ENCODE results near the gene MAPK1IP1L. TPM values are rescaled to one million over a fixed set of nuclear protein-coding genes. Genes with fewer than 3 reads are reported as not detected.
"Not testable (repeated sequence)": the region's sequence is repeated elsewhere in the genome, so short reads cannot be mapped to it uniquely, and the experiment has no call there.

MAPK1IP1L gene
- total RNA-seq, 1 donor from 2014 or later, result 91.1 TPM

DNA sequence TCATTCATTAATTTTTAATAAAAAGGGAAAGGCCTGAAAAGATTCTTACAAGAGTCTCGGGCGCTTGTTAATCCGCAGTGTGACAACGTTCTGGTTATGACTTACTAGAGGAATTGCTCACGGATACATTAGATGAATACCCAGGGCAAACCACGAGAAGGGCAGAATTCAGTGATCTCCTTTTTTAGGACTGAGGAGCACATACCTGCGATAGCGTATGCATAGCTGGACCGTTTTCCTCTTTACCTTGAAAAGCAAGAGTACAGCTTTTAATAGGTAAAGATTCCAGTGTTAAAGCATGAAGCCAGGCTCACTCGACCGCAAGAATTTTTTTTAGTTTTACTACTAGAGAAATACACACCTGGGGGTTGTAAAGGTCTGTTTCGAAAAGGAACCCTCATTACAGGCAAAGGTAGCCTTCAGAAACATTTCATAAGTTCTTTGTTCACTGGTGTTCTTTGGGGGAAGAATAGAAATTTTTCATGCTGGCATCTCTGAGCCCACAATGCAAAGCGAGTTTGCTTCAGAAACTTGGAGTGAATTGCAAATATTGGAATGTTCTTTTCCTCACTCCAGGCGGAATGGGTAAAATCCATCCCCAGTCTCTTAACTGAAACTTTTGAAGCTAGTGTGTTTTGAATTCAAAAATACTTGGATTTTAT lies 953 bp downstream of the MAPK1IP1L start:
- intact Hi-C loops (cut with DNase I), result no loop called here
- ATAC-seq (no peak), DNase-seq (ENCODE audit: low spot score) (no peak)

- intact Hi-C loops (cut with DNase I), result no loop called here
- DNase-seq (ENCODE audit: low spot score) (no peak), ATAC-seq (no peak)
Observed at GRCh38 chr14:55053018-55053417, 1.6 kb downstream of the MAPK1IP1L start.

GRCh38 chr14:55053500-55053899 lies 2.1 kb downstream of the MAPK1IP1L start:
- intact Hi-C loops (cut with DNase I), result no loop called here
- DNase-seq (ENCODE audit: low spot score), result no peak
- no peak for ATAC-seq

GRCh38 chr14:55054098-55054497 lies 2.7 kb downstream of the MAPK1IP1L start:
- intact Hi-C loops (cut with DNase I), result no loop called here
- ATAC-seq (no peak), DNase-seq (ENCODE audit: low spot score) (no peak)

- ATAC-seq (no peak), DNase-seq (ENCODE audit: low spot score) (no peak)
- intact Hi-C loops (cut with DNase I), result no loop called here
Observed at GRCh38 chr14:55057919-55058318, 6.5 kb downstream of the MAPK1IP1L start.

- intact Hi-C loops (cut with DNase I), result no loop called here
- no peak for ATAC-seq
- DNase-seq (ENCODE audit: low spot score), result no peak
Observed at GRCh38 chr14:55059333-55059732, 7.9 kb downstream of the MAPK1IP1L start.

DNA sequence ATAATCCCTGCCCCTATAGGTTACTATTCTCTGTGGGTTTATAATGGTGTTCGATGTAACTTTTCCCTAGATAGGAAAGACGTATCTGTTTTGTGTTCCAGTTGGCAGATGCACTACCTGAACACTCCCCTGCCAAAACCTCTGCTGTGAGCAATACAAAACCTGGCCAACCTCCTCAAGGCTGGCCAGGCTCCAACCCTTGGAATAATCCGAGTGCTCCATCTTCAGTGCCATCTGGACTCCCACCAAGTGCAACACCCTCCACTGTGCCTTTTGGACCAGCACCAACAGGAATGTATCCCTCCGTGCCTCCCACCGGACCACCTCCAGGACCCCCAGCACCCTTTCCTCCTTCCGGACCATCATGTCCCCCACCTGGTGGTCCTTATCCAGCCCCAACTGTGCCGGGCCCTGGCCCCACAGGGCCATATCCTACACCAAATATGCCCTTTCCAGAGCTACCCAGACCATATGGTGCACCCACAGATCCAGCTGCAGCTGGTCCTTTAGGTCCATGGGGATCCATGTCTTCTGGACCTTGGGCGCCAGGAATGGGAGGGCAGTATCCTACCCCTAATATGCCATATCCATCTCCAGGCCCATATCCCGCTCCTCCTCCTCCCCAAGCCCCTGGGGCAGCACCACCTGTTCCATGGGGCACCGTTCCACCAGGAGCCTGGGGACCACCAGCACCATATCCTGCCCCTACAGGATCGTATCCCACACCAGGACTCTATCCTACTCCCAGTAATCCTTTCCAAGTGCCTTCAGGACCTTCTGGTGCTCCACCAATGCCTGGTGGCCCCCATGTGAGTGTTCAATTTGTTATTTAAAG lies 11.3 kb downstream of the MAPK1IP1L start:
- peak; percentile 61 for ATAC-seq
- DNase-seq (ENCODE audit: low spot score), result no peak
- intact Hi-C loops (cut with DNase I), result no loop called here

DNA sequence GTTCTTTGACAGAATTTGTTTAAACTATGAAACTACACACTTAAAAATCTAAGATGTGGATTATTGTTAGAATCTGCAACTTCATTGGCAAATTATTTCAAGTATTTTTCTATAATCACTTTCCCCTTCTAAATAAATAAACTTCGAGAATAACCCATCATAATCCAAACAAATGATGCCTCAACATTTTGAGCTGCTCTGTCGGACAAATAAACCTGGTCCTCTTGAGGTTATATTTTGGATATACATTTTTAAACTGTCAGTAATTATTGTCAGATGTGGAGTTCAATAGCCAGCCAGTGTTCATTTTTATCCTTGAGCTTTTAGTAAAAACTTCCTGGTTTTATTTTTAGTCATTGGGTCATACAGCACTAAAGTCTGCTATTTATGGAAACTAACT lies 13.4 kb downstream of the MAPK1IP1L start:
- intact Hi-C loops (cut with DNase I); ATAC-seq: not testable (repeated sequence)

DNA sequence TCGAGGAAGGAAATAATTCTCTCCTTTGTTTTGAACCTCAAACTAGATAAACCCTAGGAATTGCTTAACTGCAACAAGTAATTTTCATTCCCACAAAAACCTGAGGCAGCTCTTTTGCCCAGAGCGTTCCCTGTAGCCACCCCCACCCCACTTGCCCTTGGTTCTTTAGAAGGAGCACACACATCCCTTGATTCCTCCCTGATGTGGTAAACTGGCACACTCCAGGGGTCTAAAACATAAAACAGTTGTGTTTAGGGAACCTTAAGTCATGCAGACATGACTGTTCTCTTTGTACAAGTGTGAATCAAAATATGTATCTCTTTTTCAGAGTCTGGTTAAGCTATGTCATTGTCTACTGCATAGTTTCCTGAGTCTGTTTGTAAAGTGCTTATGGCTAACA lies 14.0 kb downstream of the MAPK1IP1L start:
- intact Hi-C loops (cut with DNase I), result no loop called here
- DNase-seq (ENCODE audit: low spot score) (no peak), ATAC-seq (no peak)

More for the DNA sequence above, 13.4 kb downstream of the MAPK1IP1L start:
- DNase-seq (ENCODE audit: low spot score), result not testable (repeated sequence)

DNA sequence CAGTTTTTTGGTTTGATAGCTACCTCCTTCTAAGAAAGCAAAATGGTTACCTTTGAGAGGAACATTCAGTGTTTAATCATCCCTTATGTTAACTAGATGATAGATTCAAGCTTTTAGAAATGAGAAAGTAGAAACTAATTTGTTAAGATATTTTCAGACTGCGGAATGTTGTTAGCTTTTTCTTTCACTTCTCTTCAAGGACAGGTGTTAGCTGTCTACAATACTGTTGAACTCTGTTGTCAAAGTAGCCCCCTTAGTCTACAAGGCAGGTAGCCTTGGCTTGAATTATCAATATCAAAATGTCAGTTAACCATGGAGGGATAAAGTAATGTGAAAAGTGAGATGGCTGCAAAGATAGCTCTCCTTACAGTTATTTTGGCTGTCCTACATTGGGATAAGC lies 14.8 kb downstream of the MAPK1IP1L start:
- intact Hi-C loops (cut with DNase I), result no loop called here
- ATAC-seq (no peak), DNase-seq (ENCODE audit: low spot score) (no peak)

DNA sequence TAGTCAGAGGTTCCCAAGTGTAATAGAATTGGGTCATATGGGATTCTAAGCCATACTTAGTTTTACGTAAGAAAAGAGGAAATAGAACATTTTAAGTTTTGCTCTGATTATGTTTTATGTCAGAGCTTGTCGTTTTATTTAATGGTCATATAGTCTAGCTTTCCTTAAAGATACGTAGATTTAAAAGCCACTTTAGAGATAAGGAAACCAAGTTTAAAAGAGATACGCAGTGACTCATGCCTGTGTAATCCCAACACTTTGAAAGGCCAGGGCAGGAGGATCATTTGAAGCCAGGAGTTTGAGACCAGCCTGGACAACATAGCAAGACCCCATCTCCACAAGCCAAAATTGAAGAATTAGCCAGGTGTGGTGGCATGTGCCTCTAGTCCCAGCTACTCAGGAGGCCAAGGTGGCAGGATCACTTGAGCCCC lies 19.5 kb downstream of the MAPK1IP1L start:
- ATAC-seq, result no peak
- no peak for DNase-seq (ENCODE audit: low spot score)
- intact Hi-C loops (cut with DNase I), result no loop called here

DNA sequence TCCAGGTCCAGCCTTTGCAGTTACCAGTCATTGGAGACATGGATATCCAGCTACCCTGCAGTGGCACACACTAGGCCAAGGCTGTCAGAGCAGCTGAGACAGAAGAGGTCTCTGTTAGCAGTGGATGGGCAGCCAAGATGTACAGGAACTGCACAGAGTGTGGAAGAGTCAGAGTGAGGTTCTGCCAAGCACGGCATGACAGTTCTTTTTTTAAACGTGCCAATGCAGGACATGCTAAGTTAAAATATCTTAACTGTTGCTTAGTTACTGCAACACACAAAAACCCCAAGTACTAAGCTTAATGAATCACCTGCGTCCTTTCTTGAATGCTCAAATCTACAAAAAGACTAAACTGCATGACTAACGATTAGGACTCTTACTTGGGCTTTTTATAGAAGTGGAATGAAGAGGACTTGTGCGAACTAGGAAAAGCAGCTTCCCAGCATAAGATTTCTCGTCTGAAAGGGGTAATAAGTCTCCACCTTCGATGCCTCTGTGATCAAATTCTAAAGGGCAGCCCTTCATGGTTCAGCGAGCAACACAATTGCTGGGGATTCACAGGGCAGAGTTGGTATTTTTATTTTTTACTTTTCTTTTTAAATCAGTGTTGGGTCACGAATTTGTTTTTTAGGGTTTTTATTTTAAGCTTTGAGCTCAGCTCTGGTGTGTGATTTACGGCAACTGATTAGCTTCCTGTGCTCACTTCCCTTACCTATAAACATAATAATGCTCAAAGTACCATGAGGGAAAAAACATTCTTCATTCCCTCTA lies 20.6 kb downstream of the MAPK1IP1L start:
- ATAC-seq, result peak; percentile 29
- no peak for DNase-seq (ENCODE audit: low spot score)
- intact Hi-C loops (cut with DNase I), result no loop called here

GRCh38 chr14:55073856-55074255 lies 22.4 kb downstream of the MAPK1IP1L start:
- intact Hi-C loops (cut with DNase I), result no loop called here
- ATAC-seq, result peak; percentile 35
- DNase-seq (ENCODE audit: low spot score), result no peak

- no peak for DNase-seq (ENCODE audit: low spot score)
- ATAC-seq, result no peak
- intact Hi-C loops (cut with DNase I), result no loop called here
Observed at GRCh38 chr14:55074662-55075061, 23.2 kb downstream of the MAPK1IP1L start.

GRCh38 chr14:55075628-55076175 lies 24.3 kb downstream of the MAPK1IP1L start:
- intact Hi-C loops (cut with DNase I), result no loop called here
- DNase-seq (ENCODE audit: low spot score) (no peak), ATAC-seq (no peak)

DNA sequence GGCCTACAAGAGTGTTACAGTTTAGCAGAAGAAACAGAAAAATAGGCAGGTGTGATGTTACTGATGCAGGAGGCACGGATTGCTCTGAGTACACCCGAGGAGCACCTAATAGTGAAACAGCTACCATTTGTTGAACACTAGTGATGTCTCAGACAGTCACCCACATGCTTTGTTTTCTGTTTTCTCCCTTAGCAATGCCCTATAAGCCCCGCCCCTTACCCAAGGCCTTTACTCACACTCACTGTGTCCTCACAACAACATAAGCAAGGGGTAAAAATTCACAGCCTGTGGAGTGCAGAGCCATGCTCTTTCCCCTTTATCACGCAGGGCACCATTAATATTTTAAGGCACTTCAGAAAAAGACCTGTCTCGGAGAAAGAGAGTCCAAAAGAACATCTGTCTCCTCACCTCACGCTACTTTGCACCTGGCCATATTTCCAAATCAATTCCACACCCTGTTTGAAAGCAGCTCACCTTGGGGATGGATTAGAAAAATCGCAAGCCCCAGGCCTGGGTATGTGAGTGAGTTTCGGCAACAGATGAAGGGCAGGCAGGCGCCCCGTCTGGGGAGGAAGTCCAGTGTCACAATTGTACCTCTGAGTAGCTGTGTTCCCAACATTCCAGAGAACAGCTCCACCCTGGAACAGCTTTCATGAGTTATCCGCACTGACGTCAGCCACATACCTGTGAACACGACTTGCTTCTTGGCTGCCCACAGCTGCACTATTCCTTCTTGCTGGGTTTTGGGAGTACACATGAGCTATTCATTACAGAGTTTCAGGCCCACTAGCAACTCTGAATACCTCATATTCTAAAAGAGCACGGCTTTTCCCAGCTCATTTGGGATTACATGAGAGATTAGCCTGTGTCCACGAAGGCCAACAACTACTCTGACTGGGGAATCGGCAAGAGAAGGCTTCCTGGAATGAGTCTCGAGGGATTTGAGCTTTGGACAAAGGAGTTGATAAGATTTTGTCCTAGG lies 26.0 kb downstream of the MAPK1IP1L start:
- intact Hi-C loops (cut with DNase I), result no loop called here
- ATAC-seq (peak; percentile 19), DNase-seq (ENCODE audit: low spot score) (no peak)

- intact Hi-C loops (cut with DNase I), result loop anchor here (10.0 kb wide), 1 partner anchor 85 kb away; no protein-coding TSS in a partner anchor
Observed at GRCh38 chr14:55079961-55080360, 28.5 kb downstream of the MAPK1IP1L start.

DNA sequence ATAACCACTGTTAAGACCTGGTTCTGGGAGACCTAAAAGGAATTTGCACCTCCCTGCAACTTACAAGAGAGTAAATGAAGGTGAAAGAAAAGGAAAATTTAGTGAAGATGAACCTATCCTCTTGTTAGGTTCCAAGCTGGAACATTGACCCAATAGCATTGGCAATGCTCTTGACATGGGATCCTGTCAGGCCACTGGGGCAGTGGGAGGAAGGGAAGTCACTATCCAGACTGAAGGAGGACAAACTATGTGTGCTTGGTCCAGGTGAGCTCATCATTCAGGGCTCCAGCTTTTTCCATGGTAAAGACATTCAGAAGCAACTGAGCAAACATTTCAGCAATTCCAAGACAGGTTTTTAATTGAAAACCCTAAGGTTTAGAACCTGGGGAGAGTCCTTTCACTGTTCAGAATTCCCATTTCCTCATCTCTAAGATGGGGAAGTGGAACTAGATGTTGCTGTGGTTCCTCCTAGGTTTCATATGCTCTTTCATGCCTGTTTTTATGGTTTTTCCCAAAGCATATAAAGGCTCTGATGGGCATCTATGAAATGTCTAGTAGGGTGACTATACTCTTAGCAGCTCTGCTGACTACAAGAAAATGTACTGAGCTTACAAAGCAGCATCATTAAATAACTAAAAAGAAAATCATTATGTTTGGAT lies 33.1 kb downstream of the MAPK1IP1L start:
- intact Hi-C loops (cut with DNase I), result loop anchor here (10.0 kb wide), 1 partner anchor 80 kb away; no protein-coding TSS in a partner anchor
- no peak for DNase-seq (ENCODE audit: low spot score)
- ATAC-seq, result no peak

More at GRCh38 chr14:55079961-55080360, 28.5 kb downstream of the MAPK1IP1L start:
- not testable (repeated sequence) for DNase-seq (ENCODE audit: low spot score); ATAC-seq
